ENCODE measurements around the gene SRSF11. TPM values are rescaled to one million over a fixed set of nuclear protein-coding genes. Genes with fewer than 3 reads are reported as not detected.

Gene SRSF11
- total and polyA plus RNA-seq, 8 donors = 42.8 to 436 (median 265) TPM

DNA sequence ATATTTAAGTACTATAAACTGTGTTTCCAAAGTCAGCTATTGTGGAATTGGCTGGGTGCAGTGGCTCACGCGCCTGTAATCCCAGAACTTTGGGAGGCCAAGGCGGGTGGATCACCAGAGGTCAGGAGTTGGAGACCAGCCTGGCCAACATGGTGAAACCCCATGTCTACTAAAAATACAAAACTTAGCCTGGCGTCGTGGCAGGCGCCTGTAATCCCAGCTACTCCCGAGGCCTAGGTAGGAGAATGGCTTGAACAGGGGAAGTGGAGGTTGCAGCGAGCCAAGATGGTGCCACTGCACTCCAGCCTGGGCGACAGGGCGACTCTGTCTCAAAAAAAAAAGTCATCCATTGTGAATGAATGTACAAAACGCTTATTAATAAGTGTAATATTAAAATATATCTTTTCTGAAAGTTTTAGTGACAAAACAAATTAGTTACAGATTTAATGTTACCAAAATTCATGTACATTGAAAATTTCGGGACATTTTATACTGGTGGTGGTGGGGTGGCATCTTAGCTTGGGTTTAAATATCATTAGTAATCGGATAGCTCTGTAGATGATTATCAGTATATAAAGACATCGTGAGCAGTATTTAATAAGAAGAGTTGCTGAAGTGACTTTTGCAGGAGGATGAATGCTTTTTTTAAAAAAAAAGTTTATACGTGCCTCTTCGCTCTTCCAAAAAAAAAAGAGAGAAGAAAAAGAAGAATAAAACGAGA is 503 bp upstream of the SRSF11 start:
- peaks cover 0 to 41% (median 31%) of the 10 kb centered on the region in 4 donors for H3K36me3 ChIP-seq
- no peak for DNase-seq
- H3K27me3 ChIP-seq = no peaks in the 10 kb centered on the region
- intact Hi-C loops (cut with DNase I; ENCODE audit: low total_unique reads) = no loop called here
- H3K4me3 ChIP-seq = peak overlapping the region; percentile 64 to 76 (median 68)
- H3K9me3 ChIP-seq = no peaks in the 10 kb centered on the region
- WGBS, 5 donors = 50 to 56% (median 52%) methylated on average over 17 of the region's 17 CpGs
- TF ChIP-seq, protein P1, sequence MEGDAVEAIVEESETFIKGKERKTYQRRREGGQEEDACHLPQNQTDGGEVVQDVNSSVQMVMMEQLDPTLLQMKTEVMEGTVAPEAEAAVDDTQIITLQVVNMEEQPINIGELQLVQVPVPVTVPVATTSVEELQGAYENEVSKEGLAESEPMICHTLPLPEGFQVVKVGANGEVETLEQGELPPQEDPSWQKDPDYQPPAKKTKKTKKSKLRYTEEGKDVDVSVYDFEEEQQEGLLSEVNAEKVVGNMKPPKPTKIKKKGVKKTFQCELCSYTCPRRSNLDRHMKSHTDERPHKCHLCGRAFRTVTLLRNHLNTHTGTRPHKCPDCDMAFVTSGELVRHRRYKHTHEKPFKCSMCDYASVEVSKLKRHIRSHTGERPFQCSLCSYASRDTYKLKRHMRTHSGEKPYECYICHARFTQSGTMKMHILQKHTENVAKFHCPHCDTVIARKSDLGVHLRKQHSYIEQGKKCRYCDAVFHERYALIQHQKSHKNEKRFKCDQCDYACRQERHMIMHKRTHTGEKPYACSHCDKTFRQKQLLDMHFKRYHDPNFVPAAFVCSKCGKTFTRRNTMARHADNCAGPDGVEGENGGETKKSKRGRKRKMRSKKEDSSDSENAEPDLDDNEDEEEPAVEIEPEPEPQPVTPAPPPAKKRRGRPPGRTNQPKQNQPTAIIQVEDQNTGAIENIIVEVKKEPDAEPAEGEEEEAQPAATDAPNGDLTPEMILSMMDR (IDR thresholded peaks at IDR 0.05) = no peak
- TF ChIP-seq EP300 (IDR thresholded peaks at IDR 0.05) (no peak), POLR2AphosphoS5 (IDR thresholded peaks at IDR 0.05) (no peak), POLR2A (IDR thresholded peaks at IDR 0.05) (no peak)
- peak overlapping the region; percentile 85 to 98 (median 97) for H3K27ac ChIP-seq
- peaks cover 18 to 54% (median 39%) of the 10 kb centered on the region in 4 donors for H3K4me1 ChIP-seq

DNA sequence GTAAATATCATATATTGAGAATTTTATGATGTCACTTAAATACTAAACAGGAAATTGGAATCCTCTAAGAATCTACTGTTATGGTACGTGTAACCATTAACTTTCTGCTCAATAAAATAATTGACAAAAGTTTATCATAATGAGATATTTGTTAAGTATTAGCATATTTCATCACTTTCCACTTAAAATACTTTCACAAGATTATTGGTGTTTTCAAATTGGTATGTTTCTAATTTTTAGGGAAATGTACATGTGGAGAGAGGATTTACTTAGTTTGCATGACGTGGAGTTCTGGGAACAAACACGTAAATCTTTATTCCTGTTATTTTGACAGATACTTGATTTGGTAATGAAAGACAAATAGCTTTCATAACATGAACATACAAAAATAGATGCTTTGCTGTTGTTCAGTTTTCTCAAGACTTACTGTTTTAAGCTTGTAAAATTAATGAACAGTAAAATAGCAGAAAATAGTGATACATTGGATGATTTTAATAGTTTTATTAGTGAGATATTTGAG is 1.6 kb downstream of the SRSF11 start:
- TF ChIP-seq, protein P1 (IDR thresholded peaks at IDR 0.05) = no peak
- no peak for TF ChIP-seq EP300 (IDR thresholded peaks at IDR 0.05)
- intact Hi-C loops (cut with DNase I; ENCODE audit: low total_unique reads) = no loop called here
- WGBS, 5 donors = 19 to 25% (median 21%) methylated on average over 3 of the region's 3 CpGs

DNA sequence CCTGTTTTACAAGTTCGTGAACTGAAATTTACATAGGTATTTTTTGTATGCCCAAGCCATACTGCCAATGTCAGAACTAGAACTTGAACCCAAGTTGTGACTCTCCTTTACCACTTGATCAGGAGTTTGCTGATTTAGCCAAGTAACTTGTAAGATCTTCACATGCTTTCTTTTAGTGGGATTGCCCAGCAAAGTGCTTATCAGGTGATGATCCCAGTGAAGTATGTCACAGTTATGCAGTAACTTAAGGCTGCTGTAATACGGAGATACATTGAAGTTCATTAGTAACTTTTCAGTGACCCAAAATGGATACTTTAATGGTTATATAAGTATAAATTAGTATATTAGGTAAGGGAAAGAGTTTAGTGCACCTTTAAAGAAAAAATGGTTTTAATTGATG is 3.8 kb downstream of the SRSF11 start:
- Histone ChIP-seq H3K27me3 (no peaks in the 10 kb centered on the region), H3K9me3 (no peaks in the 10 kb centered on the region), H3K4me1 (peaks cover 32 to 77% (median 52%) of the 10 kb centered on the region in 4 donors), H3K27ac (no peak overlapping the region), H3K4me3 (no peak overlapping the region), H3K36me3 (peaks cover 9 to 46% (median 40%) of the 10 kb centered on the region in 4 donors)
- intact Hi-C loops (cut with DNase I; ENCODE audit: low total_unique reads) = no loop called here
- DNase-seq = no peak
- TF ChIP-seq POLR2A (IDR thresholded peaks at IDR 0.05) (no peak), EP300 (IDR thresholded peaks at IDR 0.05) (no peak), POLR2AphosphoS5 (IDR thresholded peaks at IDR 0.05) (no peak)
- TF ChIP-seq, protein P1 (IDR thresholded peaks at IDR 0.05) = no peak
- 82 to 90% (median 86%) methylated on average over 2 of the region's 2 CpGs for WGBS, 5 donors

More for the DNA sequence above, 1.6 kb downstream of the SRSF11 start:
- Histone ChIP-seq H3K4me3 (peak overlapping the region; percentile 64 to 76 (median 68)), H3K27me3 (no peaks in the 10 kb centered on the region), H3K4me1 (peaks cover 31 to 70% (median 48%) of the 10 kb centered on the region in 4 donors), H3K36me3 (peaks cover 0 to 25% (median 20%) of the 10 kb centered on the region in 4 donors), H3K27ac (peak overlapping the region in 3 of 5 donors; percentile 97 to 98 (median 97)), H3K9me3 (no peaks in the 10 kb centered on the region)
- DNase-seq = no peak

DNA sequence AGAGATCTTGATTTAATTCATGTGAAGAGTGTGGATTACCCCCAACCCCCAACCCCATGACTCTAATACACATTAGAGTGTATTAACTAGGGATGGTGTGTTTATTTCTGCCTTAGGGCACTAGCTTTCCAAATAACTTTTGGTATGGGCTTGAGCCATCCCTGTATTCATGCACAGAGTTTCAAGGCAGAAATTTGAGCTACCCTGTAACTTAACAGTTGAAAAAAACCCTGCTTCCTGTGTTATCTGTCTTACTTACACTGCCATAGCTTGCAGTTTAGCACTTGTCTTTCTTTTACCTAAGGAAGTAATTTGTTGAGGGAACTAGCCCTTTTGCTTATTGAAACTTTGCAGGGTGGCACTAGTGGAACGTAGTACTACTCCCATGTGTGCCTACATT is 6.3 kb downstream of the SRSF11 start:
- H3K27me3 ChIP-seq = no peaks in the 10 kb centered on the region
- WGBS, 5 donors = 10 to 56% (median 21%) methylated on average over 1 of the region's 1 CpG
- no peak overlapping the region for H3K4me3 ChIP-seq
- no peak for TF ChIP-seq POLR2A (IDR thresholded peaks at IDR 0.05)
- TF ChIP-seq EP300 (IDR thresholded peaks at IDR 0.05) = no peak
- TF ChIP-seq, protein P1 (IDR thresholded peaks at IDR 0.05) = no peak
- TF ChIP-seq POLR2AphosphoS5 (IDR thresholded peaks at IDR 0.05) = no peak
- intact Hi-C loops (cut with DNase I; ENCODE audit: low total_unique reads) = no loop called here
- peaks cover 23 to 62% (median 41%) of the 10 kb centered on the region in 4 donors for H3K4me1 ChIP-seq
- H3K27ac ChIP-seq = no peak overlapping the region
- H3K9me3 ChIP-seq = no peaks in the 10 kb centered on the region
- no peak for DNase-seq
- H3K36me3 ChIP-seq = peaks cover 28 to 71% (median 65%) of the 10 kb centered on the region in 4 donors

All from stomach (tissue), 9 donors.